Erythroblast (primary cell): ENCODE results near the gene PURA.

Experiments used
- GATA1 ChIP-seq: IDR thresholded peaks from 2 replicates; pipeline ENCODE4 v1.6.1; 2011; ENCODE audit warnings: low read depth, mild to moderate bottlenecking, control low read depth, low read length, moderate library complexity
- POLR2A ChIP-seq: IDR thresholded peaks from 2 replicates; pipeline ENCODE4 v1.6.1; 2011; ENCODE audit warnings: mild to moderate bottlenecking, low read length

DNA sequence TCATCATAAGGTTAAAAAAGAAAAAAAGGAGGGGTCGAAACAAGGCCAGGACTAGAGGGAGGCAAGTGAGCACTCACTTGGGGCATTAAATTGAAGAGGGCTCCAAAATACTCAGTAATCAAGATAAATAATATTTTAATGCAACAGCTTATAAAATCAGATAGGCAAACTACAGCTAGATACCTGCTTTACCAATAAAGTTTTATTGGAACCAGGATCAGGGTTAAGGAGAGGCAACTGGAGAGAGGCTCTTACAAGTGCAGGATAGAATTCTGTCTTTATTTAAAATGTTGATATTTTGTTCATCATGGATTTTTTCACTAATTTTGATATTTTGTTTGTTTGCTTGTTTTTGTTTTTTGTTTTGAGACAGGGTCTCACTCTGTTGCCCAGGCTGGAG, 30.3 kb upstream of the PURA start:
- TF ChIP-seq GATA1 (no peak), POLR2A (no peak)
